AG09309 (cell line): ENCODE results near the gene RPS6KA4.

ENCODE experiments used
- DNase-seq: peaks from one replicate; pipeline ENCODE4 v3.0.0-alpha.2; 2010; ENCODE audit warnings: low read depth
- H3K4me3 ChIP-seq: 2 replicates; pipeline ENCODE4 v1.5.1; 2011; ENCODE audit warnings: mild to moderate bottlenecking, low read depth, low read length, moderate library complexity; ENCODE audit not compliant: control insufficient read depth
- CTCF ChIP-seq: IDR thresholded peaks from 2 replicates; pipeline ENCODE4 v1.5.1; 2011; ENCODE audit warnings: mild to moderate bottlenecking, low read depth, low read length, inconsistent platforms; ENCODE audit not compliant: insufficient read depth, control insufficient read depth; ENCODE audit errors: missing control alignments

Gene RPS6KA4

GRCh38 chr11:64327993-64328392 lies 31.0 kb upstream of the RPS6KA4 start:
- no peak for TF ChIP-seq CTCF
- DNase-seq: no peak
- no peak overlapping the region for H3K4me3 ChIP-seq

GRCh38 chr11:64330888-64331287 lies 28.1 kb upstream of the RPS6KA4 start:
- H3K4me3 ChIP-seq: no peak overlapping the region
- TF ChIP-seq CTCF: no peak
- DNase-seq: no peak

GRCh38 chr11:64331569-64332371 lies 27.2 kb upstream of the RPS6KA4 start:
- peak; percentile 63 for DNase-seq
- TF ChIP-seq CTCF: peak; percentile 84
- H3K4me3 ChIP-seq: no peak overlapping the region

GRCh38 chr11:64333556-64333955 lies 25.4 kb upstream of the RPS6KA4 start:
- no peak for TF ChIP-seq CTCF
- no peak overlapping the region for H3K4me3 ChIP-seq
- DNase-seq: no peak

GRCh38 chr11:64334764-64335735 lies 23.9 kb upstream of the RPS6KA4 start:
- no peak for TF ChIP-seq CTCF
- DNase-seq: peak; percentile 68
- H3K4me3 ChIP-seq: no peak overlapping the region

DNA sequence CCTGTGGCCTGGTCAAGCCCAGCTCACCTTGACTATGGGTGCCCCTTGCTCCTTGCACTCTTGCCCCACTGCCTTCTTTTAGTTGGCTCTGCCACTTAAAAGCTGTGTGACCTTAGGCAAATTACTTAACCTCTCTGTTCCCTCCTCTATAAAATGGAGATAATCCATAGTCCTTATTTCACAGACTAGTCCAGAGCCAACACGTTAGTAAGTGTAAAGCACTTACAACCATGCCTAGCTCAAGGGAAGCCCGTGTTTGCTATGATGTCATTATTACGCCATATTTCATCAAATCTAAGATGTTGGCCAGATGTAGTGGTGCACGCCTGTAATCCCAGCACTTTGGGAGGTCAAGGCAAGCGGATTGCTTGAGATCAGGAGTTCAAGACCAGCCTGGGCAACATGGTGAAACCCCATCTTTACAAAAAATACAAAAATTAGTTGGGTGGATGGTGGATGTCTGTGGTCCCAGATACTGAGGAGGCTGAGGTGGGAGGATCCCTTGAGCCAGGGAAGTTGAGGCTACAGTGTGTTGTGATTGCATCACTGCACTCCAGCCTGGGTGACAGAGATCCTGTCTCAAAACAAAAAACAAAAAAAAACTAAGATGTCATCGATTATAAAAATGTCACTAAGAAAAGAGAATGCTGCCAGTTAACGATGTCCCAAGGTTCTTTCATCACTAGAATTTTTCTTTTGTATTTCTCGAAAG lies 21.3 kb upstream of the RPS6KA4 start:
- DNase-seq: no peak
- TF ChIP-seq CTCF: no peak

More for the DNA sequence above, 21.3 kb upstream of the RPS6KA4 start:
- no peak overlapping the region for H3K4me3 ChIP-seq
